OCI-LY3 (cell line): Measurements from ENCODE around the gene TNS4.

Experiments
- EZH2phosphoT487 ChIP-seq: fragments of 200-600 bp; shearing (Covaris generic); IDR thresholded peaks from 2 replicates; pipeline ENCODE4 v1.6.1; 2018; ENCODE audit warnings: antibody characterized with exemption, mixed run types, low read depth
- TF ChIP-seq, protein P1 (sequence below): fragments of 200-600, 300-600 bp; sonication (generic); IDR thresholded peaks from 2 replicates; pipeline ENCODE4 v1.5.1; 2014; ENCODE audit warnings: antibody characterized with exemption, low read length, low read depth

DNA sequence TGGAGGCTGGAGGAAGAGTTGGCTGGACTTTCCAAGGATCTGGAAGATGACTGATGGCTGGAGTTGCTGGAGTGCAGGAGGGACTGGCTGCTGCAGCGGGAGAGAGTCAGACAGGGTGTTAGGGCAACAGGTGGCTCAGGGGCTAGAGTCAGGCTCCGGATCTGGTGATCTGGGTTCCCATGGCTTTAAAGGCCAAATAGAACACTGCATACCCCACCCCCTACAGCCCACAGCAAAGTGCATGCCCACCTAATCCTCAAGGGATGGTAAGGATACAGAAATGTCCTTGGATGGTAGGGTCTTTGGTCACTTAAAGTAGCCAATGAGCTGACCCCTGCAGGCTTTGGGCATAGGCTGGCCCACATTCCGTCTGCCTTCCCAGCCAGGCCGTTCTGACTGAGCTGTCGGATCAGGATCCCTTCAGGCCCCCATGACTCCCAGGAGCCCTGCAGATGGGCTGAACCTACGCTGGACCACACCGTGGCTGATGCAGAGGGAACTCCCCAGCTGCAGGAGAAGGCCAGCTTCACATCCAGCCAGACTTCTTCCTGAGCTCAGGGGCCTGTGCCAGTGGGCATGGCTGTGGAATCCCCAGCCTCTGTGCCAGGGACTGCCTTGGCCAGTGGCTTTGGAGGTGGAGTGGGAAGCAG, 13.9 kb downstream of the TNS4 start:
- TF ChIP-seq, protein P1, sequence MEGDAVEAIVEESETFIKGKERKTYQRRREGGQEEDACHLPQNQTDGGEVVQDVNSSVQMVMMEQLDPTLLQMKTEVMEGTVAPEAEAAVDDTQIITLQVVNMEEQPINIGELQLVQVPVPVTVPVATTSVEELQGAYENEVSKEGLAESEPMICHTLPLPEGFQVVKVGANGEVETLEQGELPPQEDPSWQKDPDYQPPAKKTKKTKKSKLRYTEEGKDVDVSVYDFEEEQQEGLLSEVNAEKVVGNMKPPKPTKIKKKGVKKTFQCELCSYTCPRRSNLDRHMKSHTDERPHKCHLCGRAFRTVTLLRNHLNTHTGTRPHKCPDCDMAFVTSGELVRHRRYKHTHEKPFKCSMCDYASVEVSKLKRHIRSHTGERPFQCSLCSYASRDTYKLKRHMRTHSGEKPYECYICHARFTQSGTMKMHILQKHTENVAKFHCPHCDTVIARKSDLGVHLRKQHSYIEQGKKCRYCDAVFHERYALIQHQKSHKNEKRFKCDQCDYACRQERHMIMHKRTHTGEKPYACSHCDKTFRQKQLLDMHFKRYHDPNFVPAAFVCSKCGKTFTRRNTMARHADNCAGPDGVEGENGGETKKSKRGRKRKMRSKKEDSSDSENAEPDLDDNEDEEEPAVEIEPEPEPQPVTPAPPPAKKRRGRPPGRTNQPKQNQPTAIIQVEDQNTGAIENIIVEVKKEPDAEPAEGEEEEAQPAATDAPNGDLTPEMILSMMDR, result no peak
- TF ChIP-seq EZH2phosphoT487, result no peak
